Urinary bladder (tissue), 4 donors: ENCODE results near the gene ARMC7. TPM values are rescaled to one million over a fixed set of nuclear protein-coding genes. Genes with fewer than 3 reads are reported as not detected.
A peak's percentile ranks its signal among the peaks of the same experiment; 100 is the strongest.
"Not testable (repeated sequence)": the region's sequence is repeated elsewhere in the genome, so short reads cannot be mapped to it uniquely, and the experiment has no call there.

Experiments used
- DNase-seq: peaks from one replicate; pipeline ENCODE4 v3.0.0-alpha.2; 2015; ENCODE audit errors: extremely low spot score
- H3K27ac ChIP-seq: one replicate; pipeline ENCODE4 v1.5.1; 2013; ENCODE audit warnings: low read depth, mild to moderate bottlenecking, moderate library complexity
- H3K36me3 ChIP-seq: one replicate; pipeline ENCODE4 v1.6.1; 2013; ENCODE audit warnings: mild to moderate bottlenecking, moderate library complexity; ENCODE audit not compliant: insufficient read depth
- H3K4me1 ChIP-seq: one replicate; pipeline ENCODE4 v1.6.1; 2013; ENCODE audit warnings: mild to moderate bottlenecking, moderate library complexity; ENCODE audit not compliant: insufficient read depth
- H3K4me3 ChIP-seq: one replicate; pipeline ENCODE4 v1.5.1; 2013; ENCODE audit warnings: low read depth, low read length
- WGBS: extraction: QIAGEN DNeasy Blood & Tissue Kit; methylation state at CpG from one replicate; pipeline ENCODE4 v1.1.7; 2013; 5-methylcytosine and 5-hydroxymethylcytosine counted together
- polyA plus RNA-seq: library from polyadenylated mRNA; stranded (reverse); fragments of 200-250 nt; gene quantifications from one replicate; pipeline ENCODE4 v1.2.3, GENCODE V29; 2013
- total RNA-seq: library from RNA; depleted of rRNA; stranded (reverse); fragments of >200 nt; gene quantifications from one replicate; pipeline ENCODE4 v1.2.3, GENCODE V29; 2014
- donor health status: healthy with polysubstance abuse.
- donor health status: healthy.

The ARMC7 gene
- total and polyA plus RNA-seq, 2 donors, result 2.5 to 9.6 TPM

GRCh38 chr17:75116737-75117136 lies 7.0 kb downstream of the ARMC7 start:
- Histone ChIP-seq H3K36me3 (no peaks in the 10 kb centered on the region), H3K27ac (no peak overlapping the region), H3K4me3 (no peak overlapping the region), H3K4me1 (peaks cover 2% of the 10 kb centered on the region)
- no peak for DNase-seq
- 58% methylated on average over 9 of the region's 9 CpGs for WGBS

DNA sequence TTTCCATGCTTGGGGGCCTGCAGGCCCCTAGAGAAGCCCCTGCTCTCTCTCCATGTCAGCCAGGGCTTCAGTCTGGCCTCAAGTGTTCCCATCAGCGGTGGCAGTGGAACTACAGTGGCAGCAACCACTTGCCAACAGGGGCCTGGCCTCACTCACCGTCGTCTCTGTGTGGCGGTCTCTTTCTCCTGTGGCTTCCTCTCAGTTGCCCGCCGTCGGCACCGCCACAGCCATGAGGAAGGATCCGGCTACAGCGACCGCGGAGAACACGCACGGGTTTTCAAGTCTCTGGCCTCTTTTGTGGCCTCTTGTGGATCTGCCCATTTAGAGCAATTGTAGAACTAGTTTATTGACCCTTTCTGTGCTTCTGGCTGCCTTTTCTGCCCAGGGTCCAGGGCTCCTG lies 8.5 kb downstream of the ARMC7 start:
- H3K36me3 ChIP-seq, result no peaks in the 10 kb centered on the region
- 94% methylated on average over 14 of the region's 14 CpGs for WGBS
- peaks cover 2% of the 10 kb centered on the region for H3K4me1 ChIP-seq
- H3K4me3 ChIP-seq, result no peak overlapping the region
- no peak for DNase-seq
- no peak overlapping the region for H3K27ac ChIP-seq

GRCh38 chr17:75124041-75124818 lies 14.5 kb downstream of the ARMC7 start:
- WGBS, result 71% methylated on average over 19 of the region's 19 CpGs
- Histone ChIP-seq H3K36me3 (no peaks in the 10 kb centered on the region), H3K4me1 (no peaks in the 10 kb centered on the region), H3K4me3 (no peak overlapping the region), H3K27ac (peak overlapping the region; percentile 19)
- DNase-seq, result no peak

DNA sequence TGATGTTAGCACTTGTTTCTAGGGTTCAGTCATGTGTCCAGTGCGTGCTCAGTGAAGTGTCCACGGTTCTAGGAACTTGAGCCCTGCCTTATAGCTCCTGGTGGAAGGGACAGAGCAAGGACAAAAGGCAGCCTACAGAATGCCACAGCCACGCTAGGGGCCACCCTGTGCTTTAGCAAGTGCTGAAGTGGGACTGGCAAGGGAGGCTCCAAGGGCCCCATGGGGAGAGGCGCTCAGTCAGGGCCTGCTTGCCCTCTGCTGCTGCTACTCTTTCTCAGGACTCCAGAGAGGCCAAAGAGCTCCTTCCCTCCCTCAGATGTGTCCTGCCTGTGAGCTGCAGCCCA lies 15.0 kb downstream of the ARMC7 start:
- peak overlapping the region; percentile 19 for H3K27ac ChIP-seq

DNA sequence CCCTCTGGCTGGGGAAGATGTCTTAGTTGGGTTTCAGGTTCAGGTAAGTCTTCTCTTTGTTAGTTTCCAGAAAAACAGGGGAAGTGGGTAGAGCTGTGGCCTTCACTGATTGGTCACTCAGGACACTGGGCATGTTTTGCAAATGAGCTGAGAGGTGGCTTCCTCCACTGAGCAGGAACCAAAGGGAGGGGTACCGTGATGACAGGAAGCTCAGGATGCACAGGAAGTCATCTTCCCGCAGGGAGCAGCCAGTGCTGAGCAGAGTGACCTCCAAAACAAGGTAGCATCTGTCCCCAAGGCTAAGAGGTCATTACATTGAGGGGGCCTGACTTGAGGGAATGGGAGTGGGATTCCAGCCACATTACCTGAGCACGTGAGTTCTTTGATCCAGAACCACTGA lies 16.2 kb downstream of the ARMC7 start:
- WGBS, result 50% methylated on average over 3 of the region's 3 CpGs
- no peak overlapping the region for H3K4me3 ChIP-seq
- no peak for DNase-seq

More for the DNA sequence above, 15.0 kb downstream of the ARMC7 start:
- 90% methylated on average over 4 of the region's 4 CpGs for WGBS
- H3K36me3 ChIP-seq, result no peaks in the 10 kb centered on the region
- no peaks in the 10 kb centered on the region for H3K4me1 ChIP-seq
- no peak overlapping the region for H3K4me3 ChIP-seq
- no peak for DNase-seq

GRCh38 chr17:75126954-75127353 lies 17.2 kb downstream of the ARMC7 start:
- Histone ChIP-seq H3K4me3 (no peak overlapping the region), H3K4me1 (no peaks in the 10 kb centered on the region), H3K27ac (no peak overlapping the region), H3K36me3 (no peaks in the 10 kb centered on the region)
- WGBS, result 82% methylated on average over 8 of the region's 8 CpGs
- DNase-seq, result no peak

More for the DNA sequence above, 16.2 kb downstream of the ARMC7 start:
- H3K4me1 ChIP-seq, result no peaks in the 10 kb centered on the region
- H3K36me3 ChIP-seq, result no peaks in the 10 kb centered on the region
- H3K27ac ChIP-seq, result no peak overlapping the region

DNA sequence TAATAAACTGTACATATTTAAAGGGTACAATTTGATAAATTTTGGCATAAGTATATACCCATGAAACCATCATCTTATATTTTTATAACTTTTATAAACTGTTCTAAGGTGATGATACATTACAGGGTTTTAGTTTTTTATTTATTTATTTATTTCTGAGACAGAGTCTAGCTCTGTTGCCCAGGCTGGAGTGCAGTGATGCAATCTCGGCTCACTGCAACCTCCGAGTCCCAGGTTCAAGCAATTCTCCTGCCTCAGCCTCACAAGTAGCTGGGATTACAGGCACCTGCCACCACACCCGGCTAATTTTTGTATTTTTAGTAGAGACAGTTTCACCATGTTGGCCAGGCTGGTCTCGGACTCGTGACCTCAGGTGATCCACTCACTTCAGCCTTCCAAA lies 18.2 kb downstream of the ARMC7 start:
- H3K4me3 ChIP-seq, H3K27ac ChIP-seq, H3K4me1 ChIP-seq, DNase-seq, H3K36me3 ChIP-seq: not testable (repeated sequence)
- 85% methylated on average over 5 of the region's 5 CpGs for WGBS

DNA sequence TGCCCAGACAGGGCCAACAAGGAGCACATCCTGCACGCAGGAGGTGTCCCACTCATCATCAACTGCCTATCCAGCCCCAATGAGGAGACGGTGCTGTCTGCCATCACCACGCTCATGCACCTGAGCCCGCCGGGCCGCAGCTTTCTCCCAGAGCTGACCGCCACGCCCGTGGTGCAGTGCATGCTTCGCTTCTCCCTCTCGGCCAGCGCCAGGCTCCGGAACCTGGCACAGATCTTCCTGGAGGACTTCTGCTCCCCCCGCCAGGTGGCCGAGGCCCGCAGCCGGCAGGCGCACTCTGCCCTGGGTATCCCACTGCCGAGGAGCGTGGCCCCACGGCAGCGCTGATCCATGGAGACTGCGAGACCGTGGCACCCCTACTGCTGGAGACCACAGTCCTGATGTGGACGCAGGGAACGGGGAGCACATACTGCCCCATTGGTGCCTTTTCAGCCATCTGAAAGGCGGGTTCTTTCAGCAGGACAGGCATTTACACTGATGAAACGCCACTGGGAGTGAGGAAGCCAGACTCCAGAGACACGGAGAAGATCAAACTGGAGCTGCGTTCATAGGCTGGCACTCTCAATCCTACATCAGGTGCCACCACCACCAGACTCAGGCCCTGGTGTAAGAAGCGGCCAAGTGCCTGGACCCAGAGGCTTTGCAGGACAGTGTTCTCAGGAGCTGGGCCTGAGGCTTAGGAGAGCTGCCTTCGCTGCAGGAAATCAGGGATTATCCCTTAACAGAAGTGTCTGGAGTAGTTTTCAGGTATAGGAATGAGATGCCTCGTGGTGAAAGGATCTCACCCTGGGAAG lies 19.1 kb downstream of the ARMC7 start:
- Histone ChIP-seq H3K27ac (no peak overlapping the region), H3K4me3 (no peak overlapping the region), H3K36me3 (no peaks in the 10 kb centered on the region), H3K4me1 (no peaks in the 10 kb centered on the region)
- WGBS, result 87% methylated on average over 33 of the region's 33 CpGs
- no peak for DNase-seq

DNA sequence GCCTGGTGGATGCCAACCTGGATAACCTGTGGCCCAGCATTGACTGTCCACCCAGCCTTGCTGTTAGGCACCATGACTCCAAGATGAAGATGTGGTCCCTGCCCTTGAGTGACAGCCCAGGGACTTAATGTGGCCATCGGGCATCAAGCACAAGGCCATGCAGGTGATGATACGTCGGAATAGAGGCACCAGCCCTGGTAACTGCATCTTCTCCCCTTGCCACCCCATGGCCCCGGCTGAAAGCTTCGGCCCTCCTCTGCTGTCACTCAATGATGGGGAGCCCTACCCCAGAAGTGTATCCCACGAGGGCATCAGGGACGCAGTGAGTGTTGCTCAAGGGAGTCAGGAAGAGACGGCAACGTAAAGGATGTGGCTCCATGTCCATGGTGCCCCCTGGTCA lies 19.8 kb downstream of the ARMC7 start:
- Histone ChIP-seq H3K4me1 (no peaks in the 10 kb centered on the region), H3K4me3 (no peak overlapping the region), H3K27ac (no peak overlapping the region), H3K36me3 (no peaks in the 10 kb centered on the region)
- WGBS, result 84% methylated on average over 9 of the region's 9 CpGs
- DNase-seq, result no peak

DNA sequence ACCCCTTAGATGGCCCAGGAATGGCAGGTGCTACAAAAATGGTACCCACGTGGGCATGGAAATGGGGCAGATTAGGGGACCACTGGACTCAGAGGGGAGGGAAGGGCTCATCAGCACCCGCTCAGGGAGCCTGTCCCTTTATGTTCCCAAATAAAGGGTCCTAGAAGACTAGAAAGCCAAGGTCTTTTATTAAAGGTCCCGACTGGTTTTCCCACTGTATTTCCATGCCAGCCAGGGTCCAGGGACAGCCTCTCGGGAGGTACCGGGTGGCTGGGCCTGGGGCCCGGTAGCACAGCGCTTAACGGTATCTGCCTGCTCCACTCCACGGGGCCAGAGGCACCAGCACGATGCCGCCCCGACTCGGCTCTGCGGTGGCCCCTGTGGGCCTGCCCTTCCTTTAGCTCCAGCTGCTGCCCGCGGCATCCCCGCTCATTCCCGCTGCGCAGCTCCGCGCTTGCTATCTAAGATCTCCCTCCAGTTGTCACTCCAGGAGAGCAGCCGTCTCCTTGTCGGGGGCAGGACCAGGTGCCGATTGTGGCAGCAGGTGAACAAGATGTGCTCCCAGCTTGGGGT lies 20.4 kb downstream of the ARMC7 start:
- no peak overlapping the region for H3K27ac ChIP-seq
- no peak overlapping the region for H3K4me3 ChIP-seq
- H3K36me3 ChIP-seq, result no peaks in the 10 kb centered on the region
- WGBS, result 77% methylated on average over 24 of the region's 24 CpGs
- no peaks in the 10 kb centered on the region for H3K4me1 ChIP-seq
- DNase-seq, result no peak

- 11% methylated on average over 29 of the region's 29 CpGs for WGBS
- Histone ChIP-seq H3K4me3 (peak overlapping the region; percentile 68), H3K36me3 (no peaks in the 10 kb centered on the region), H3K4me1 (no peaks in the 10 kb centered on the region), H3K27ac (peak overlapping the region; percentile 89)
- DNase-seq, result no peak
These were observed 21.0 kb downstream of the ARMC7 start for GRCh38 chr17:75130632-75131277.

DNA sequence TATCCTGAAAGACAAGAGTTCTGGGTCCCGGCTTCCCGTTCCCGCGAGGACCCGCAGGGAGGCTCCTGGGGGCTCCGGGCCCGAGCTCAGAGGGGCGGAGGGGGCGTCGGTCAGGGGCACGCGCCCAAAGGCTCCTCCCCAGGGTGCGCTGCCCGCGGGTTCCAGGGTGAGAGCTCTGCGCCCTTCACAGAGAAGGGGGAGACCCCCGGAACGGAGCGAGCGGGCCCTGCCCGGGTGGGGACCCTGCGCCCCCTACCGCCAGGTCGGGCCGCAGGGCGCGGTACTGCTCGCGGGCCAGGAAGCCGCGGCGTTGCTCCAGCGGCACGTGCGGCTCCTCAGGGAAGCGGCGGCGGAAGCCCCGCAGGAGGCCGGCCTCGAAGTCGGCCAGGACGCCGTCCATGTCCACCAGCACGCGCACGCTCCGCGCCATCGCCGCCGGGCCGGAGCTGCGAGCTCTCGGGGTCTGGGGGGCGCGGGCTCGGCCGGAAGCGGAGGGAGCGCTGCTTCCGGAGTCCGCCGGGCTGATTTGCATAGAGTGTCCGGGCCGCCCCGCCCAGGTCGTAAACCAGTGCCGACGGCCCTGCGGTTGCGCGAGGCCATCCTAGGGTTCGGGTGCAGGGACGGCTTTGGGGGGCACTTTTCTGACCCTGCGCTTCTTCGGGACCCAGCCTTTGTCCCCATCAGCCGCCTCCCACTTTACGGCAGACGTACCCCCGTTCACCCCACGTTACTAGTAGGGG lies 21.7 kb downstream of the ARMC7 start, which contains the start of gene NT5C:
Gene NT5C (minus strand): TSS at position 465 of the 740 bp plus-strand sequence. CDS start 35 bp downstream, at position 430.
- H3K36me3 ChIP-seq, result no peaks in the 10 kb centered on the region
- no peak for DNase-seq
- peaks cover 2% of the 10 kb centered on the region for H3K4me1 ChIP-seq
- WGBS, result under 1% methylated on average over 82 of the region's 82 CpGs
- H3K4me3 ChIP-seq, result peak within 1 kb of the TSS; percentile 68
- H3K27ac ChIP-seq, result peak within 1 kb of the TSS; percentile 89
